ENCODE results near the gene NOD1. TPM values are rescaled to one million over a fixed set of nuclear protein-coding genes. Genes with fewer than 3 reads are reported as not detected.

The NOD1 gene
- total RNA-seq, 1 donor from 2014 or later, result 14.5 TPM

DNA sequence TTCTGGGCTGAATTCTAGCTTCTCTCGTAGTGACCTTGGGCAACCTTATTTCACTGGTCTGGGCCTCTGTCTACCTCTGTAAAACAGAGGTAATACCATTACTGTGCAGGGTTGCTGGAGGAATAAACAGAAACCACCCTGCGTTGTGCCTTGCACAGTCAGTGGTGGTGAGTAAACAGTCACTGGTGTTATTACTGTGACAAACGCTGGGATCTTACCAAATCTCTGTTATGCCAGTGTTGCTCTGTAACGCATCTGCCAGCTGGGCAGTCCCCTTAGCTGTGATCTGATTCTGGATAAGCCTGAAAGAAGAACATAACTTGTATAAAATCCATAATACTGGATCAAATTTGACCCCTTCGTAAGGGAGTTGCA is 49.4 kb downstream of the NOD1 start:
- H3K27ac ChIP-seq, result no peak overlapping the region
- intact Hi-C loops (cut with DNase I), result no loop called here
- peaks cover 0 to 24% of the 10 kb centered on the region in 2 donors for H3K36me3 ChIP-seq
- no peaks in the 10 kb centered on the region for H3K9me3 ChIP-seq
- H3K4me1 ChIP-seq, result peaks cover 14% of the 10 kb centered on the region
- no peak for DNase-seq (ENCODE audit: extremely low spot score in 2 of 2)
- no peak for TF ChIP-seq CTCF (IDR thresholded peaks at IDR 0.05)
- TF ChIP-seq POLR2A (IDR thresholded peaks at IDR 0.05), result no peak
- no peak for TF ChIP-seq POLR2AphosphoS5 (IDR thresholded peaks at IDR 0.05; ENCODE audit: insufficient read depth in 1 of 2, low read depth in 1 of 2)
- no peaks in the 10 kb centered on the region for H3K27me3 ChIP-seq
- H3K4me3 ChIP-seq, result no peak overlapping the region

DNA sequence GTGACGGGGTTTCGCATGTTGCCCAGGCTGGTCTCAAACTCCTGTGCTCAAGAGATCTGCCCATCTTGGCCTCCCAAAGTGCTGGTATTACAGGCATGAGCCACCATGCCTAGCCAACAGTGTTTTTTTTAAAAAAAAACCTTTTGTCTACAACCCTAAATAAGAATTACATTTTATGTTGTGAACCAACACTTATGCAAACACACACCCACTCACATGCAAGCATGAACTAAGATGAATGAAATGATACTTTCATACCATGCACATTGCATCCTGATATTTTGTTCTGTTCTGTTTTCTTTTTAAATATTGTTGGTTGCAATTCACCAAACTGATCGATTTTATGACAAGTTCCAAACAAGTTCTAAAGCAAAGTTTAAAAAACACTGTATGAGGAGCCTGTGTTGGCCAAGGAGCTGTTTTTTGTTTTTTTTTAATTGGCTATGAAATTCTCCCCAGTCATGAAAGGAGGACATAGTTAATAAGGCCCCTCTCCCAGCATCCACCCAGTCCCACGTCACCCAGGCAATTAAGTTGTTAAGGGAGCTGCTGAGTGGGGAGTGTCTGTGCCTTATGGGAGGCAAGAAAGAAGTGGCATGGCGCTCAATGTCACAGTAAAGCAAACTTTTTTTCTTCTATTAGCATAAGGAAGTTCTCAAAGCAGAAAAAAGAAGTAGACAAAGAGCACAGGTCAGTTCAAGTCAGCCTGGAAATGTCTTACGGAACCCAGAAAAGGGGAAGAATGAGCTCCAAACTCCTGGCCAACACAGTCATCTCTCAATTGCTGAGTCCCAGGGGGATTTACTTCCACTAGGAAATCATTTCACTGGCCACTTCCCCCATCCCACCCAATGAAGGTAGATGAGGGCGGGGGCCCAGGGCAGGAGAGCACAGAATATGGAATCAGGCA is 50.1 kb downstream of the NOD1 start:
- Histone ChIP-seq H3K4me1 (peaks cover 10% of the 10 kb centered on the region), H3K36me3 (peaks cover 0 to 21% of the 10 kb centered on the region in 2 donors)
- intact Hi-C loops (cut with DNase I), result no loop called here

GRCh38 chr7:30427296-30428070 is 51.1 kb downstream of the NOD1 start:
- Histone ChIP-seq H3K4me1 (no peaks in the 10 kb centered on the region), H3K4me3 (no peak overlapping the region), H3K36me3 (peaks cover 0 to 21% of the 10 kb centered on the region in 2 donors), H3K9me3 (no peaks in the 10 kb centered on the region), H3K27ac (no peak overlapping the region), H3K27me3 (no peaks in the 10 kb centered on the region)
- no peak for TF ChIP-seq POLR2A (IDR thresholded peaks at IDR 0.05)
- no peak for TF ChIP-seq POLR2AphosphoS5 (IDR thresholded peaks at IDR 0.05; ENCODE audit: insufficient read depth in 1 of 2, low read depth in 1 of 2)
- no peak for TF ChIP-seq CTCF (IDR thresholded peaks at IDR 0.05)
- intact Hi-C loops (cut with DNase I), result no loop called here
- no peak for DNase-seq (ENCODE audit: extremely low spot score in 2 of 2)

More for the DNA sequence above, 50.1 kb downstream of the NOD1 start:
- Histone ChIP-seq H3K9me3 (no peaks in the 10 kb centered on the region), H3K27me3 (no peaks in the 10 kb centered on the region), H3K4me3 (no peak overlapping the region), H3K27ac (no peak overlapping the region)
- DNase-seq (ENCODE audit: extremely low spot score in 2 of 2), result no peak
- no peak for TF ChIP-seq CTCF (IDR thresholded peaks at IDR 0.05)
- TF ChIP-seq POLR2AphosphoS5 (IDR thresholded peaks at IDR 0.05; ENCODE audit: insufficient read depth in 1 of 2, low read depth in 1 of 2), result no peak
- no peak for TF ChIP-seq POLR2A (IDR thresholded peaks at IDR 0.05)

- Histone ChIP-seq H3K36me3 (peaks cover 0 to 17% of the 10 kb centered on the region in 2 donors), H3K4me1 (no peaks in the 10 kb centered on the region), H3K4me3 (no peak overlapping the region), H3K9me3 (no peaks in the 10 kb centered on the region), H3K27me3 (no peaks in the 10 kb centered on the region), H3K27ac (no peak overlapping the region)
- TF ChIP-seq POLR2AphosphoS5 (IDR thresholded peaks at IDR 0.05; ENCODE audit: insufficient read depth in 1 of 2, low read depth in 1 of 2), result no peak
- no peak for TF ChIP-seq POLR2A (IDR thresholded peaks at IDR 0.05)
- TF ChIP-seq CTCF (IDR thresholded peaks at IDR 0.05), result no peak
- intact Hi-C loops (cut with DNase I), result no loop called here
- DNase-seq (ENCODE audit: extremely low spot score in 2 of 2), result no peak
Observed at GRCh38 chr7:30424506-30424905, 54.1 kb downstream of the NOD1 start.
